Fibroblast of lung (primary cell): Measurements from ENCODE around the gene DNER.

Experiments
- CTCF ChIP-seq, 2 donors: IDR thresholded peaks in 1 of 2; conservative IDR thresholded peaks in 1 of 2; 1 replicate in 1 of 2; 2 replicates in 1 of 2; pipeline ENCODE4 v1.5.1; 2011 to 2012; ENCODE audit warnings: low read length in 2 of 2, control low read depth in 1 of 2, inconsistent platforms in 1 of 2, low read depth in 1 of 2, mild to moderate bottlenecking in 1 of 2
- EZH2 ChIP-seq: IDR thresholded peaks from 2 replicates; pipeline ENCODE4 v1.5.1; 2012; ENCODE audit warnings: low read length, control low read depth, mild to moderate bottlenecking; ENCODE audit errors: missing control alignments

DNA sequence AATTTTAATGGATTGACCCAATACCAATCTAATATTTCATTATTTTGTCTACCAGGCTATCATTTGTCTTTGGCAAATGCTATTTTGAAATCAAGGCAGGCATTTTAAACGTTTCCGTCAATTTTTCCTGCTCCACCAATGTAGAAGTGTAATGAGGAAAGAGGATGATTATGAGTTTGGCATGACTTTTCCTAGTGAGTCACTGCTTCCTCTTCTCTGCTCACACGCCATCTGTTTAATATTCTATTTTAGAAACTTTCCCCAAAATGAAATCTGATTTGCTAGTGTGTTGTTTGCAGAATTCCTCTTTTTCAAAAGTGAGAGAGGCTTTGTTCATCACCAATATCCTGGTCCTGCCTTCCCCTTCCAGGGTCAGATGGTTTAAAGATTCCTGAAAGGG lies 400.8 kb downstream of the DNER start:
- TF ChIP-seq CTCF (conservative IDR thresholded peaks at IDR 0.05 in 1 of 2, IDR thresholded peaks at IDR 0.05 in 1 of 2; ENCODE audit: low read depth in 1 of 2, low read length in 2 of 2): no peak
- TF ChIP-seq EZH2: no peak
